SK-N-SH treated with all-trans-retinoic acid at 6 μM for 48 hours (cell line): Measurements from ENCODE around the gene SLC25A22.

Experiments used
- BACH2 ChIP-seq: fragments of 250-450 bp; sonication (Bioruptor Pico); IDR thresholded peaks from 2 replicates; pipeline ENCODE4 v1.9.0; 2021; ENCODE audit warnings: mild to moderate bottlenecking, borderline replicate concordance
- GLIS3 ChIP-seq: fragments of 250-450 bp; sonication (Bioruptor Pico); IDR thresholded peaks from 2 replicates; pipeline ENCODE4 v1.5.0; 2020; ENCODE audit warnings: mild to moderate bottlenecking, moderate library complexity
- ISL1 ChIP-seq: fragments of 250-450 bp; sonication (Bioruptor Pico); IDR thresholded peaks from 2 replicates; pipeline ENCODE4 v2.1.2; 2022; ENCODE audit warnings: mild to moderate bottlenecking, moderate library complexity
- OSR1 ChIP-seq: fragments of 250-450 bp; sonication (Bioruptor Pico); IDR thresholded peaks from 2 replicates; pipeline ENCODE4 v1.8.0; 2022; ENCODE audit warnings: moderate library complexity, mild to moderate bottlenecking, inconsistent platforms
- PPARA ChIP-seq: fragments of 250-450 bp; sonication (Bioruptor Pico); IDR thresholded peaks from 2 replicates; pipeline ENCODE4 v1.5.0; 2020; ENCODE audit warnings: mild to moderate bottlenecking, borderline replicate concordance
- SNAI2 ChIP-seq: fragments of 250-450 bp; sonication (Bioruptor Pico); IDR thresholded peaks from 2 replicates; pipeline ENCODE4 v1.5.0; 2020; ENCODE audit warnings: mild to moderate bottlenecking, moderate library complexity
- TOX ChIP-seq: fragments of 250-450 bp; sonication (Bioruptor Pico); IDR thresholded peaks from 2 replicates; pipeline ENCODE4 v1.8.0; 2021; ENCODE audit warnings: mild to moderate bottlenecking, moderate library complexity, borderline replicate concordance
- ZFP3 ChIP-seq: fragments of 250-450 bp; sonication (Bioruptor Pico); IDR thresholded peaks from 2 replicates; pipeline ENCODE4 v1.5.0; 2020; ENCODE audit warnings: mild to moderate bottlenecking, moderate library complexity
- TF ChIP-seq, protein P1 (sequence below): fragments of 250-450 bp; sonication (Bioruptor Pico); IDR thresholded peaks from 2 replicates; pipeline ENCODE4 v1.8.0; 2020; ENCODE audit warnings: mild to moderate bottlenecking, moderate library complexity, borderline replicate concordance

DNA sequence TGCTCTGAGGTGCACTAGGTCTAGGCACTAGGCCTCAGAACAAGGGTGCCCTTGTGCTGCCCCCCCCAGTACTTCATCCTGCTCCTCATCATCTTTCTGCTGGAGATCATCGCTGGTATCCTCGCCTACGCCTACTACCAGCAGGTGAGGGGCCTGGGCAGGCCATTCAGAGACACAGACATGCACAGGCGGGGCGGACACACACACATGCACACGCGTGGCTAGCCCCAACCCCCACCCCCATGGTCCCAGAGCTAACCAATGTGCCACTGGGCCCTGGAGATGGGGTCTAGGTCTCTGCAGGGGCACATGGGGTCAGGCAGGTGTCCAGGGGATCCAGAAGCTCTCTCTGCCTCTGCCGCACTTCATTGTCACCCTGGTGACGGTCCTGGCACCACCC lies 38.6 kb upstream of the SLC25A22 start:
- TF ChIP-seq TOX (CRISPR knock-in tag) = no peak
- TF ChIP-seq, protein P1, sequence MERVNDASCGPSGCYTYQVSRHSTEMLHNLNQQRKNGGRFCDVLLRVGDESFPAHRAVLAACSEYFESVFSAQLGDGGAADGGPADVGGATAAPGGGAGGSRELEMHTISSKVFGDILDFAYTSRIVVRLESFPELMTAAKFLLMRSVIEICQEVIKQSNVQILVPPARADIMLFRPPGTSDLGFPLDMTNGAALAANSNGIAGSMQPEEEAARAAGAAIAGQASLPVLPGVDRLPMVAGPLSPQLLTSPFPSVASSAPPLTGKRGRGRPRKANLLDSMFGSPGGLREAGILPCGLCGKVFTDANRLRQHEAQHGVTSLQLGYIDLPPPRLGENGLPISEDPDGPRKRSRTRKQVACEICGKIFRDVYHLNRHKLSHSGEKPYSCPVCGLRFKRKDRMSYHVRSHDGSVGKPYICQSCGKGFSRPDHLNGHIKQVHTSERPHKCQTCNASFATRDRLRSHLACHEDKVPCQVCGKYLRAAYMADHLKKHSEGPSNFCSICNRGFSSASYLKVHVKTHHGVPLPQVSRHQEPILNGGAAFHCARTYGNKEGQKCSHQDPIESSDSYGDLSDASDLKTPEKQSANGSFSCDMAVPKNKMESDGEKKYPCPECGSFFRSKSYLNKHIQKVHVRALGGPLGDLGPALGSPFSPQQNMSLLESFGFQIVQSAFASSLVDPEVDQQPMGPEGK (CRISPR knock-in tag) = no peak
- no peak for TF ChIP-seq SNAI2
- no peak for TF ChIP-seq GLIS3 (CRISPR knock-in tag)
- TF ChIP-seq OSR1 (CRISPR knock-in tag) = no peak
- TF ChIP-seq ISL1 (CRISPR knock-in tag) = no peak
- TF ChIP-seq ZFP3 (CRISPR knock-in tag) = no peak
- TF ChIP-seq BACH2 (CRISPR knock-in tag) = no peak
- TF ChIP-seq PPARA (CRISPR knock-in tag) = no peak
